AG04449 (cell line): ENCODE data around the gene IL6ST.

ENCODE experiments used
- CTCF ChIA-PET: fragments of 350-600 bp; formaldehyde crosslinking; extraction: SDS; loops from one replicate; lab custom pipeline; 2021; ENCODE audit warnings: antibody characterized with exemption; lab: Yijun Ruan, JAX
- POLR2A ChIA-PET: fragments of 400-600, 350-600 bp; formaldehyde crosslinking; extraction: SDS; loops from one replicate; lab custom pipeline; 2020; ENCODE audit warnings: antibody characterized with exemption, inconsistent platforms; lab: Yijun Ruan, JAX
- DNase-seq: peaks from one replicate; pipeline ENCODE4 v3.0.0-alpha.2; 2010; ENCODE audit warnings: low read depth, low spot score
- H3K4me3 ChIP-seq: 2 replicates; pipeline ENCODE4 v1.5.1; 2011; ENCODE audit warnings: low read depth, mild to moderate bottlenecking, control low read depth, low read length
- CTCF ChIP-seq: IDR thresholded peaks from one replicate; pipeline ENCODE4 v1.5.1; 2011; ENCODE audit warnings: mild to moderate bottlenecking, moderate library complexity, low read length, control low read depth, inconsistent platforms; ENCODE audit not compliant: insufficient read depth; ENCODE audit errors: missing control alignments

The IL6ST gene

GRCh38 chr5:55982957-55983381 lies 11.8 kb downstream of the IL6ST start:
- no peak for DNase-seq
- no peak for TF ChIP-seq CTCF
- no peak overlapping the region for H3K4me3 ChIP-seq
- CTCF ChIA-PET = interaction anchor here (0.6 to 2.1 kb wide), 6 partner anchors 9 to 891 kb away, joined by 3 to 12 read pairs (median 4); no protein-coding TSS in a partner anchor
- POLR2A ChIA-PET = interaction anchor here (0.6 kb wide), 1 partner anchor 521 kb away, joined by 3 read pairs; no protein-coding TSS in a partner anchor

GRCh38 chr5:55973296-55973695 lies 21.5 kb downstream of the IL6ST start:
- H3K4me3 ChIP-seq = no peak overlapping the region
- CTCF ChIA-PET = interaction anchor here (1.0 to 3.5 kb wide), 4 partner anchors 10 to 228 kb away, joined by 3 to 16 read pairs (median 4); no protein-coding TSS in a partner anchor
- no peak for DNase-seq
- POLR2A ChIA-PET = no interaction called here
- no peak for TF ChIP-seq CTCF

GRCh38 chr5:55969956-55970355 lies 24.8 kb downstream of the IL6ST start:
- TF ChIP-seq CTCF = no peak
- CTCF ChIA-PET = interaction anchor here (0.9 to 1.5 kb wide), 4 partner anchors 10 to 231 kb away, joined by 3 to 7 read pairs (median 4); no protein-coding TSS in a partner anchor
- H3K4me3 ChIP-seq = no peak overlapping the region
- DNase-seq = no peak
- POLR2A ChIA-PET = no interaction called here

- CTCF ChIA-PET = no interaction called here
- POLR2A ChIA-PET = no interaction called here
- no peak for TF ChIP-seq CTCF
- no peak for DNase-seq
- no peak overlapping the region for H3K4me3 ChIP-seq
These were observed 28.5 kb downstream of the IL6ST start for GRCh38 chr5:55966284-55966683.

GRCh38 chr5:55965525-55965924 lies 29.2 kb downstream of the IL6ST start:
- TF ChIP-seq CTCF = no peak
- DNase-seq = no peak
- ChIA-PET POLR2A (no interaction called here), CTCF (interaction anchor here (1.2 kb wide), 1 partner anchor 235 kb away, joined by 4 read pairs; no protein-coding TSS in a partner anchor)
- H3K4me3 ChIP-seq = no peak overlapping the region

GRCh38 chr5:55960779-55961178 lies 34.0 kb downstream of the IL6ST start:
- CTCF ChIA-PET = interaction anchor here (2.6 kb wide), 1 partner anchor 25 kb away, joined by 10 read pairs; no protein-coding TSS in a partner anchor
- no peak for TF ChIP-seq CTCF

More at GRCh38 chr5:55960779-55961178, 34.0 kb downstream of the IL6ST start:
- no peak overlapping the region for H3K4me3 ChIP-seq
- POLR2A ChIA-PET = no interaction called here
- DNase-seq = no peak
